HG03521 (cell line): ENCODE data around the gene ZNF564.
"Not testable (repeated sequence)": the region's sequence is repeated elsewhere in the genome, so short reads cannot be mapped to it uniquely, and the experiment has no call there.

Source experiments
- ATAC-seq: cut with Tn5 transposase; IDR thresholded peaks from one replicate; pipeline ENCODE4 v1.9.1; 2021; ENCODE audit warnings: mild to moderate bottlenecking, moderate library complexity; ENCODE audit not compliant: unreplicated experiment

The ZNF564 gene

GRCh38 chr19:12513531-12514061, 37.7 kb downstream of the ZNF564 start:
- ATAC-seq, result no peak

GRCh38 chr19:12497032-12497431, 54.2 kb downstream of the ZNF564 start:
- ATAC-seq, result no peak

GRCh38 chr19:12496480-12496879, 54.8 kb downstream of the ZNF564 start:
- no peak for ATAC-seq

- ATAC-seq, result peak; percentile 91
Measured at GRCh38 chr19:12495002-12495802, 56.1 kb downstream of the ZNF564 start.

GRCh38 chr19:12494260-12494860, 56.9 kb downstream of the ZNF564 start:
- no peak for ATAC-seq

- not testable (repeated sequence) for ATAC-seq
Measured at GRCh38 chr19:12486265-12486783, 65.0 kb downstream of the ZNF564 start.

GRCh38 chr19:12485571-12485970, 65.7 kb downstream of the ZNF564 start:
- ATAC-seq, result no peak

GRCh38 chr19:12485052-12485416, 66.2 kb downstream of the ZNF564 start:
- ATAC-seq, result no peak

- ATAC-seq, result peak; percentile 94
Measured at GRCh38 chr19:12484371-12485051, 66.8 kb downstream of the ZNF564 start, which contains the start of gene ZNF709. ZNF709 (minus strand) TSS chr19:12484816; CDS start chr19:12484657, 159 bp downstream.

GRCh38 chr19:12484011-12484370, 67.3 kb downstream of the ZNF564 start:
- ATAC-seq, result no peak

- ATAC-seq, result no peak
Measured at GRCh38 chr19:12482509-12482886, 68.8 kb downstream of the ZNF564 start.

GRCh38 chr19:12481781-12482508, 69.3 kb downstream of the ZNF564 start:
- ATAC-seq, result no peak

- ATAC-seq, result no peak
Measured at GRCh38 chr19:12478234-12478941, 72.9 kb downstream of the ZNF564 start.
